ENCODE data around the gene ZBTB16.

Gene ZBTB16

DNA sequence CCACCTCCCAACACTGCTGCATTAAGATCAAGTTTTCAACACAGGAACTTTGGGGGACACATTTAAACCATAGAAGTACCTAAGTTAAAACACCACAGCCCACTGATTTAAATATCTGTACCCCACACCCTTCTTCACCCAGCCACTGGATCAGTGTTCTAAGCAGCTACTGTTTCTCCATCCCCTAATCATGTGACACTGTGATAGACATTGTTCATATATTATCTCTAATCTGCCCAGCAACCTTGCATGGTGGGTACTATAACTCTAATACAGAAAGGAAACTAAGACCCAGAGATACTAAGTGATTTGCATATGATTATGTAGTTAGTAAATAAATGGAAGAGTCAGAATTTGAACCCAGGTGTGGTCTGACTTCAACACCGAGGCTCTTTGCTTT is 166.2 kb downstream of the ZBTB16 start:
- H2AFZ ChIP-seq (ENCODE audit: low read depth), result no peak overlapping the region
- TF ChIP-seq, protein P1, sequence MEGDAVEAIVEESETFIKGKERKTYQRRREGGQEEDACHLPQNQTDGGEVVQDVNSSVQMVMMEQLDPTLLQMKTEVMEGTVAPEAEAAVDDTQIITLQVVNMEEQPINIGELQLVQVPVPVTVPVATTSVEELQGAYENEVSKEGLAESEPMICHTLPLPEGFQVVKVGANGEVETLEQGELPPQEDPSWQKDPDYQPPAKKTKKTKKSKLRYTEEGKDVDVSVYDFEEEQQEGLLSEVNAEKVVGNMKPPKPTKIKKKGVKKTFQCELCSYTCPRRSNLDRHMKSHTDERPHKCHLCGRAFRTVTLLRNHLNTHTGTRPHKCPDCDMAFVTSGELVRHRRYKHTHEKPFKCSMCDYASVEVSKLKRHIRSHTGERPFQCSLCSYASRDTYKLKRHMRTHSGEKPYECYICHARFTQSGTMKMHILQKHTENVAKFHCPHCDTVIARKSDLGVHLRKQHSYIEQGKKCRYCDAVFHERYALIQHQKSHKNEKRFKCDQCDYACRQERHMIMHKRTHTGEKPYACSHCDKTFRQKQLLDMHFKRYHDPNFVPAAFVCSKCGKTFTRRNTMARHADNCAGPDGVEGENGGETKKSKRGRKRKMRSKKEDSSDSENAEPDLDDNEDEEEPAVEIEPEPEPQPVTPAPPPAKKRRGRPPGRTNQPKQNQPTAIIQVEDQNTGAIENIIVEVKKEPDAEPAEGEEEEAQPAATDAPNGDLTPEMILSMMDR (conservative IDR thresholded peaks at IDR 0.05; ENCODE audit: low read depth, low read length), result no peak
- no peak overlapping the region for H3K4me3 ChIP-seq (IDR thresholded peaks at IDR 0.05; ENCODE audit: insufficient read depth, low read depth, low read length)
- H3K4me1 ChIP-seq (ENCODE audit: low read depth, poor library complexity, severe bottlenecking), result no peaks in the 10 kb centered on the region
- no peak overlapping the region for H3K4me2 ChIP-seq
- H3K9ac ChIP-seq, result no peak overlapping the region
- no peaks in the 10 kb centered on the region for H3K27me3 ChIP-seq (ENCODE audit: insufficient read depth, low read depth)
- no peak overlapping the region for H3K27ac ChIP-seq
- H3K79me2 ChIP-seq (ENCODE audit: insufficient read depth, low read depth), result no peaks in the 10 kb centered on the region
- H4K20me1 ChIP-seq (ENCODE audit: insufficient read depth), result no peaks in the 10 kb centered on the region
- H3K36me3 ChIP-seq (ENCODE audit: insufficient read depth), result no peaks in the 10 kb centered on the region

DNA sequence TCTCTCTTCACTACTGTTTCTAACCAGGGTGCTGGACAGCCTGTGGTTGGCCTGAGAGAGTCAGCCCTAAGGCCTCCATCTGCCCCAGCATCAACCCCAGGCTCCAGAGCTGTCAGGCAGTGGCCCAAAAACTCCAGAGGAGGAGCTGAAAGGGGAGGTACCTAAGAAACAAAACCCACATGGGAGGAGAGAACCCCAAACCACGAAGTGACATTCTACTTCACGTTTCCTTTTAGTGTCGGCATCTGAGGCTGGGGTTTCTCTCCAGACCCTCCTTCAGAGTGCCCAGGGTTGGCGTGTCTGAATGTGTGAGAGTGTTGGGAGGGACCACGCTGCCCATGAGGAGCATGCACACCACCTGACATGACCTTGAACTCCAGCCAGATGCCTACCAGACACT is 166.8 kb downstream of the ZBTB16 start:
- Histone ChIP-seq H3K27ac (no peak overlapping the region), H3K4me2 (no peak overlapping the region), H3K4me3 (IDR thresholded peaks at IDR 0.05; ENCODE audit: insufficient read depth, low read depth, low read length) (no peak overlapping the region), H4K20me1 (ENCODE audit: insufficient read depth) (no peaks in the 10 kb centered on the region), H3K27me3 (ENCODE audit: insufficient read depth, low read depth) (no peaks in the 10 kb centered on the region), H3K36me3 (ENCODE audit: insufficient read depth) (no peaks in the 10 kb centered on the region), H2AFZ (ENCODE audit: low read depth) (no peak overlapping the region), H3K9ac (no peak overlapping the region), H3K79me2 (ENCODE audit: insufficient read depth, low read depth) (no peaks in the 10 kb centered on the region), H3K4me1 (ENCODE audit: low read depth, poor library complexity, severe bottlenecking) (no peaks in the 10 kb centered on the region)
- TF ChIP-seq, protein P1 (conservative IDR thresholded peaks at IDR 0.05; ENCODE audit: low read depth, low read length), result no peak

DNA sequence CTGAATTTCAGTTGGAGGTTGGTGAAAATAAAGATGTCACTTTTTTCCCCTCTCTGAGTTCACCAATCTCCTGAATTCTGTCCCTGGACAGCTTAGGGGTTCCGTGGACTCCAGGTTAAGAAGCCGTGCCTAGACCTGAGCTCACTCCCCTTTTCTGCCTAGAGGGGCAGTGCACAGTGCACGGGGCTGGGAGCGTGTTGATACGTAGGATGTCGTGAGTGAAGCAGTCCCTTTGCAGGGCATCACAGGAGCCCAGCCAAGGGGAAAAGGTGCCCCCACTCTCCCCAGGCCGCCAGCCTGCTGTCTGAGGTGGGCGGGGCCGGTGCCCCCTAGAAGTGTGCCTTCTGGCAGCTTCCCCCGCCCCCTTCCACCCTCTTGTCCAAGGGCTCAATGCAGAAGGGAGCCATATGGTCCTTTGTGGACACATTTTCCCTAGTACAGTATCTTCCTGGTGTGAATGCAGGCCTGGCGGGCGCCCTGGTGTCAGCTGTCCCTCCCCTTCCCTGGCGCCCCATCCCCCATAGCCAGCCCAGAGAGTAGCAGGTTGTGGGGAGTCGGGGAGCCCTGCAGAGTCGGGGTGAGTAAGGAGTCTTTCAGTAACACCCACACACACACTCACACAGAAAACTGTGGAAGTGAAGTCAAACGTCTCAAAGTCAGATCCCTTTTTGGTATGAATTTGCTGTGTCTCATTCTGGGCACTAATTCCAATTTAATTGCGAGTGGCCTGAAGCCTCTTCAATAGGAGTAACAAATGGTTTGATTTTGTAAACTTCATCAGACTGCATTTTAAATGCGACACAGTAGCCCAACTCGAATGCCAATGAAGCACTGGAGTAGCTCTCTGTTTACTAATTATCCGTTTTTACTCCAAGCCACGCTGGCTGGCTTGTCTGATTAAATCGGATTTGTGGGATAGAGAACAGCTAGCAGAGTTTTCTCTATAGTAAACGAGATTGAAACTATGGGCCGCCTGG is 169.2 kb downstream of the ZBTB16 start:
- Histone ChIP-seq H3K27me3 (ENCODE audit: insufficient read depth, low read depth) (no peaks in the 10 kb centered on the region), H3K36me3 (ENCODE audit: insufficient read depth) (no peaks in the 10 kb centered on the region), H3K4me1 (ENCODE audit: low read depth, poor library complexity, severe bottlenecking) (no peaks in the 10 kb centered on the region), H3K27ac (no peak overlapping the region), H2AFZ (ENCODE audit: low read depth) (no peak overlapping the region), H3K9ac (no peak overlapping the region), H4K20me1 (ENCODE audit: insufficient read depth) (no peaks in the 10 kb centered on the region), H3K4me2 (no peak overlapping the region), H3K79me2 (ENCODE audit: insufficient read depth, low read depth) (no peaks in the 10 kb centered on the region), H3K4me3 (IDR thresholded peaks at IDR 0.05; ENCODE audit: insufficient read depth, low read depth, low read length) (no peak overlapping the region)
- TF ChIP-seq, protein P1 (conservative IDR thresholded peaks at IDR 0.05; ENCODE audit: low read depth, low read length), result no peak

DNA sequence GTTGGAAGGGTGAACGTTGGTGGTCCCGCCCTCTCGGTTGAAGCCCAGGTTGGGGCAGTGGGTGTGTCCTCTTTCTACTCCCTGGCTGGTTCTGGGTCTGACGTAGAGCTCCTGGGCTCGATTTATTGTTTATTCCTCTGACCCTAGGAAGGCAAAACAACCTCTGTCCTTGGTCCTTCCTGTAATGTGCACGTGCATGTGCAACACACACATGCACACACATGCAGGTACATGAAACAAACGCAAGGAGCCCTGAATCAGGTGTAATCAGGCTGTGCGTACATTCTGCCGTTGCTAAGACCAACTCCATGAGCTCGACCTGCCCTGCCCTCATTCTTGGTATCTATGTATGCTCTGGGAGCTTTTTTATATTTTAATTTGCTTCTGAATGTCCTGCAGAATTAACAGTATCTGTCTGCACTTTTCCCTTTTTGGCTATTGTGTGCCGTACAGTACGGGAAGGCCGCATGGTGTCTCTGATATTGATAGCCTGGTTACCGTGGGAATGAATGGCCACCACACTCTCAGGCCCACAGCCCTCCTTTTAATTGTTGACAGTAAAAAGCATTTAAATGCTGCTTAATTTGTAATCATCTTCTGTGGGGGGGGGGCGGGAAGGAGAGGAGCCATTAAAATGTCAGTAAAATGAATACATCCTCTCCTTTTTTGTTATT is 170.7 kb downstream of the ZBTB16 start:
- Histone ChIP-seq H3K4me2 (no peak overlapping the region), H3K27me3 (ENCODE audit: insufficient read depth, low read depth) (no peaks in the 10 kb centered on the region), H4K20me1 (ENCODE audit: insufficient read depth) (no peaks in the 10 kb centered on the region), H3K4me3 (IDR thresholded peaks at IDR 0.05; ENCODE audit: insufficient read depth, low read depth, low read length) (no peak overlapping the region), H3K27ac (no peak overlapping the region), H3K9ac (no peak overlapping the region), H3K79me2 (ENCODE audit: insufficient read depth, low read depth) (no peaks in the 10 kb centered on the region), H2AFZ (ENCODE audit: low read depth) (no peak overlapping the region), H3K36me3 (ENCODE audit: insufficient read depth) (no peaks in the 10 kb centered on the region), H3K4me1 (ENCODE audit: low read depth, poor library complexity, severe bottlenecking) (no peaks in the 10 kb centered on the region)
- TF ChIP-seq, protein P1 (conservative IDR thresholded peaks at IDR 0.05; ENCODE audit: low read depth, low read length), result no peak
